Spinal cord (tissue), 10 donors: ENCODE measurements around the gene CABLES2. TPM values are rescaled to one million over a fixed set of nuclear protein-coding genes. Genes with fewer than 3 reads are reported as not detected.
"Not testable (repeated sequence)": the region's sequence is repeated elsewhere in the genome, so short reads cannot be mapped to it uniquely, and the experiment has no call there.

Source experiments
- DNase-seq, 6 donors: peaks; one replicate each; pipeline versions ENCODE4 v3.0.0 to v3.0.0-alpha.2; 2013 to 2015; ENCODE audit warnings: low spot score in 6 of 6, low read depth in 4 of 6
- H3K27ac ChIP-seq: one replicate; pipeline ENCODE4 v1.5.1; 2013; ENCODE audit warnings: low read depth, low read length, control low read depth
- H3K27me3 ChIP-seq: one replicate; pipeline ENCODE4 v1.6.1; 2013; ENCODE audit warnings: low read length; ENCODE audit not compliant: control insufficient read depth, insufficient read depth
- H3K36me3 ChIP-seq: one replicate; pipeline ENCODE4 v1.6.1; 2013; ENCODE audit warnings: low read length; ENCODE audit not compliant: control insufficient read depth, insufficient read depth
- H3K4me1 ChIP-seq: one replicate; pipeline ENCODE4 v1.6.1; 2013; ENCODE audit warnings: low read length; ENCODE audit not compliant: control insufficient read depth, insufficient read depth
- H3K4me3 ChIP-seq: one replicate; pipeline ENCODE4 v1.5.1; 2013; ENCODE audit warnings: low read depth, low read length, control low read depth
- H3K9me3 ChIP-seq: one replicate; pipeline ENCODE4 v1.6.1; 2013; ENCODE audit warnings: low read length; ENCODE audit not compliant: control insufficient read depth, insufficient read depth
- WGBS: methylation state at CpG from one replicate; pipeline ENCODE4 v1.1.5; 2013; ENCODE audit warnings: missing lambda C conversion rate; ENCODE audit not compliant: insufficient coverage; 5-methylcytosine and 5-hydroxymethylcytosine counted together
- polyA plus RNA-seq, 2 donors: library from polyadenylated mRNA; unstranded; fragments of 120-200 nt; gene quantifications; one replicate each; pipeline ENCODE4 v1.2.1, GENCODE V29; 2013; ENCODE audit not compliant: insufficient read length in 2 of 2
- total RNA-seq, 2 donors: library from RNA; depleted of rRNA in 1 of 2; stranded (reverse); fragments of 120-200 nt in 1 of 2; fragments of >200 nt in 1 of 2; gene quantifications; one replicate each; pipeline versions ENCODE4 v1.2.3 to v1.2.4, GENCODE V29; 2013 to 2014
- donor health status: healthy.

The CABLES2 gene
- total and polyA plus RNA-seq, 4 donors, result 4.0 to 23.0 (median 14.1) TPM

GRCh38 chr20:62373631-62374179, 33.4 kb downstream of the CABLES2 start:
- not testable (repeated sequence) for H3K27ac ChIP-seq
- WGBS, result 88% methylated on average over 25 of the region's 40 CpGs

GRCh38 chr20:62372042-62372993, 34.8 kb downstream of the CABLES2 start:
- H3K4me1 ChIP-seq, result peaks cover 76% of the 10 kb centered on the region
- no peaks in the 10 kb centered on the region for H3K9me3 ChIP-seq
- 84% methylated on average over 26 of the region's 29 CpGs for WGBS
- H3K27ac ChIP-seq, result no peak overlapping the region
- peaks cover 6% of the 10 kb centered on the region for H3K36me3 ChIP-seq
- no peak for DNase-seq
- H3K27me3 ChIP-seq, result peaks cover 5% of the 10 kb centered on the region
- H3K4me3 ChIP-seq, result no peak overlapping the region

More at GRCh38 chr20:62373631-62374179, 33.4 kb downstream of the CABLES2 start:
- H3K4me3 ChIP-seq, DNase-seq, H3K9me3 ChIP-seq, H3K27me3 ChIP-seq: not testable (repeated sequence)
- Histone ChIP-seq H3K4me1 (peaks cover 76% of the 10 kb centered on the region), H3K36me3 (peaks cover 17% of the 10 kb centered on the region)

- DNase-seq, result no peak
- Histone ChIP-seq H3K4me3 (no peak overlapping the region), H3K36me3 (peaks cover 4% of the 10 kb centered on the region), H3K27ac (no peak overlapping the region), H3K4me1 (peaks cover 71% of the 10 kb centered on the region), H3K9me3 (no peaks in the 10 kb centered on the region), H3K27me3 (peaks cover 5% of the 10 kb centered on the region)
- WGBS, result 91% methylated on average over 6 of the region's 8 CpGs
These were observed 35.5 kb downstream of the CABLES2 start for GRCh38 chr20:62371588-62372041.

GRCh38 chr20:62370807-62371587, 36.1 kb downstream of the CABLES2 start:
- H3K9me3 ChIP-seq, result no peaks in the 10 kb centered on the region
- no peaks in the 10 kb centered on the region for H3K36me3 ChIP-seq
- no peak overlapping the region for H3K4me3 ChIP-seq
- H3K27ac ChIP-seq, result no peak overlapping the region
- 63% methylated on average over 18 of the region's 18 CpGs for WGBS
- H3K4me1 ChIP-seq, result peaks cover 71% of the 10 kb centered on the region
- H3K27me3 ChIP-seq, result peaks cover 5% of the 10 kb centered on the region
- DNase-seq, result no peak

- H3K4me1 ChIP-seq, result peaks cover 71% of the 10 kb centered on the region
- peaks cover 5% of the 10 kb centered on the region for H3K27me3 ChIP-seq
- no peak for DNase-seq
- no peak overlapping the region for H3K27ac ChIP-seq
- no peak overlapping the region for H3K4me3 ChIP-seq
- no peaks in the 10 kb centered on the region for H3K9me3 ChIP-seq
- peaks cover 5% of the 10 kb centered on the region for H3K36me3 ChIP-seq
- WGBS, result 63% methylated on average over 19 of the region's 19 CpGs
These were observed 36.8 kb downstream of the CABLES2 start for GRCh38 chr20:62370115-62370806.

GRCh38 chr20:62369815-62370114, 37.3 kb downstream of the CABLES2 start:
- Histone ChIP-seq H3K4me3 (no peak overlapping the region), H3K27ac (no peak overlapping the region), H3K4me1 (peaks cover 71% of the 10 kb centered on the region), H3K9me3 (no peaks in the 10 kb centered on the region), H3K27me3 (peaks cover 5% of the 10 kb centered on the region), H3K36me3 (peaks cover 10% of the 10 kb centered on the region)
- WGBS, result 65% methylated on average over 4 of the region's 4 CpGs
- no peak for DNase-seq

- DNase-seq, result peak in 2 of 6 donors; percentile 69 to 71
- no peak overlapping the region for H3K4me3 ChIP-seq
- H3K9me3 ChIP-seq, result no peaks in the 10 kb centered on the region
- peaks cover 5% of the 10 kb centered on the region for H3K27me3 ChIP-seq
- H3K4me1 ChIP-seq, result peaks cover 71% of the 10 kb centered on the region
- no peak overlapping the region for H3K27ac ChIP-seq
- H3K36me3 ChIP-seq, result peaks cover 16% of the 10 kb centered on the region
- WGBS, result 4% methylated on average over 13 of the region's 28 CpGs
These were observed 37.9 kb downstream of the CABLES2 start for GRCh38 chr20:62368976-62369814.

GRCh38 chr20:62368392-62368975, 38.6 kb downstream of the CABLES2 start:
- H3K9me3 ChIP-seq, result no peaks in the 10 kb centered on the region
- DNase-seq, result peak in 1 of 6 donors; percentile 64
- H3K4me1 ChIP-seq, result peaks cover 73% of the 10 kb centered on the region
- H3K4me3 ChIP-seq, result no peak overlapping the region
- peaks cover 5% of the 10 kb centered on the region for H3K27me3 ChIP-seq
- peaks cover 20% of the 10 kb centered on the region for H3K36me3 ChIP-seq
- WGBS, result 3% methylated on average over 8 of the region's 15 CpGs
- H3K27ac ChIP-seq, result peak overlapping the region; percentile 57
